GM12878 (cell line): ENCODE data around the gene VPS45. TPM values are rescaled to one million over a fixed set of nuclear protein-coding genes. Genes with fewer than 3 reads are reported as not detected.

Experiments used
- ATAC-seq: fragments of 200-7000 bp; cut with Tn5 transposase; 3 replicates; pipeline ENCODE4 v1.9.1; 2020; ENCODE audit warnings: mild to moderate bottlenecking, moderate library complexity
- BruUV-seq: library from RNA; stranded (reverse); fragments of 400-500 nt; replicated peaks from 2 replicates; lab custom pipeline; 2021; lab: Mats Ljungman, UMichigan
- CTCF ChIA-PET: fragments of 300-600 bp; sonication (Branson Sonifier 250); formaldehyde crosslinking; extraction: SDS; loops from one replicate; lab custom pipeline; 2021; ENCODE audit warnings: inconsistent platforms; lab: Yijun Ruan, JAX
- POLR2A ChIA-PET: fragments of 350-600 bp; formaldehyde crosslinking; extraction: SDS; loops from one replicate; lab custom pipeline; 2021; ENCODE audit warnings: inconsistent platforms; lab: Charles Lee
- RAD21 ChIA-PET: fragments of 300-600 bp; sonication (Branson Sonifier 250); formaldehyde crosslinking; loops from one replicate; lab custom pipeline; 2023; ENCODE audit warnings: antibody characterized with exemption; ENCODE audit not compliant: unreplicated experiment; lab: Charles Lee
- SMC1A ChIA-PET: fragments of 300-600 bp; sonication (Branson Sonifier 250); formaldehyde crosslinking; loops from one replicate; lab custom pipeline; 2023; ENCODE audit not compliant: unreplicated experiment, uncharacterized antibody; lab: Charles Lee
- DNase-seq: peaks from one replicate; pipeline ENCODE4 v3.0.0-alpha.2; 2011; ENCODE audit warnings: low read depth, low spot score
- FAIRE-seq: peaks from 3 replicates; lab custom pipeline; 2011; peaks lifted over from hg19 to GRCh38; lab: Jason Lieb, UNC
- H2AFZ ChIP-seq: 2 replicates; pipeline ENCODE4 v1.6.0; 2011; ENCODE audit warnings: low read depth, low read length, control low read depth; ENCODE audit not compliant: control insufficient read depth
- H3K27ac ChIP-seq: 2 replicates; pipeline ENCODE4 v1.5.1; 2011; ENCODE audit warnings: control low read depth; ENCODE audit not compliant: control insufficient read depth, insufficient read depth
- H3K27me3 ChIP-seq, 2 experiments: replicated peaks in 1 of 2; 2 replicates each; pipeline versions ENCODE4 v1.6.0 to v1.6.1; 2011; ENCODE audit warnings: low read length in 1 of 2; ENCODE audit not compliant: control insufficient read depth in 2 of 2, insufficient read depth in 2 of 2
- H3K36me3 ChIP-seq, 2 experiments: 2 replicates each; pipeline ENCODE4 v1.5.1; 2011; ENCODE audit warnings: low read length in 1 of 2; ENCODE audit not compliant: control insufficient read depth in 2 of 2, insufficient read depth in 2 of 2
- H3K4me1 ChIP-seq: 2 replicates; pipeline ENCODE4 v1.6.1; 2011; ENCODE audit warnings: mild to moderate bottlenecking, low read length, moderate library complexity, mixed read lengths; ENCODE audit not compliant: control insufficient read depth, insufficient read depth
- H3K4me2 ChIP-seq: 2 replicates; pipeline ENCODE4 v1.6.0; 2011; ENCODE audit warnings: control low read depth; ENCODE audit not compliant: control insufficient read depth, insufficient read depth
- H3K4me3 ChIP-seq: fragments of 200-600 bp; sonication (generic); 2 replicates; pipeline ENCODE4 v1.5.1; 2016
- H3K79me2 ChIP-seq: 2 replicates; pipeline ENCODE4 v1.6.0; 2011; ENCODE audit warnings: low read length; ENCODE audit not compliant: control insufficient read depth, insufficient read depth
- H3K9ac ChIP-seq: 2 replicates; pipeline ENCODE4 v1.8.0; 2011; ENCODE audit warnings: low read length, control low read depth, mixed read lengths; ENCODE audit not compliant: control insufficient read depth, insufficient read depth
- H3K9me3 ChIP-seq: replicated peaks from 3 replicates; pipeline ENCODE4 v1.5.1; 2011; ENCODE audit warnings: mild to moderate bottlenecking, low read length; ENCODE audit not compliant: control insufficient read depth, insufficient read depth
- H4K20me1 ChIP-seq: 2 replicates; pipeline ENCODE4 v1.6.0; 2011; ENCODE audit not compliant: control insufficient read depth, insufficient read depth
- ATF7 ChIP-seq: fragments of 450-650 bp; IDR thresholded peaks from 2 replicates; pipeline ENCODE4 v1.6.1; 2016; ENCODE audit warnings: low read depth, mild to moderate bottlenecking
- FOXK2 ChIP-seq: fragments of 450-650 bp; IDR thresholded peaks from 2 replicates; pipeline ENCODE4 v1.6.1; 2017; ENCODE audit warnings: mild to moderate bottlenecking, moderate library complexity
- IKZF1 ChIP-seq: fragments of 450-650 bp; conservative IDR thresholded peaks from 2 replicates; pipeline ENCODE4 v1.6.1; 2017; ENCODE audit warnings: antibody characterized with exemption, mild to moderate bottlenecking
- MTA2 ChIP-seq: fragments of 450-650 bp; IDR thresholded peaks from 2 replicates; pipeline ENCODE4 v1.6.1; 2016; ENCODE audit warnings: low read depth, mild to moderate bottlenecking, moderate library complexity
- MTA3 ChIP-seq: IDR thresholded peaks from 2 replicates; pipeline ENCODE4 v1.6.1; 2012; ENCODE audit warnings: low read length, inconsistent platforms, borderline replicate concordance
- NFYB ChIP-seq: IDR thresholded peaks from 2 replicates; pipeline ENCODE4 v1.6.1; 2011; ENCODE audit warnings: low read depth, mild to moderate bottlenecking, low read length, improper control_type of control experiment, moderate library complexity; ENCODE audit not compliant: insufficient read depth
- NR2F1 ChIP-seq: fragments of 450-650 bp; conservative IDR thresholded peaks from 2 replicates; pipeline ENCODE4 v1.6.1; 2017; ENCODE audit warnings: mild to moderate bottlenecking
- ZSCAN29 ChIP-seq: fragments of 450-650 bp; IDR thresholded peaks from 2 replicates; pipeline ENCODE4 v1.6.1; 2017; ENCODE audit warnings: mild to moderate bottlenecking, moderate library complexity
- WGBS: methylation state at CpG from one replicate; pipeline ENCODE4 v1.1.6; 2016; ENCODE audit warnings: low lambda C conversion rate; ENCODE audit not compliant: insufficient replicate concordance, insufficient coverage; ENCODE audit errors: missing lambda C conversion rate; 5-methylcytosine and 5-hydroxymethylcytosine counted together
- in situ Hi-C: fragments of 300-500 bp; cut with MboI; formaldehyde crosslinking; loops from 9 replicates; pipeline ENCODE4 v1.14.3; 2018; ENCODE audit warnings: mixed read lengths
- intact Hi-C: fragments of 100-400 bp; cut with micrococcal nuclease; formaldehyde crosslinking; loops from one replicate; pipeline ENCODE4 v1.14.2; 2022; ENCODE audit not compliant: unreplicated experiment
- polyA plus RNA-seq, 11 experiments: library from polyadenylated mRNA; depleted of rRNA in 4 of 11; unstranded in 6 of 11; stranded (reverse) in 5 of 11; fragments of >200 nt; fragmentation: Nextera tagmentation in 4 of 11; fragmentation: Illumina TruSeq in 1 of 11; extraction: Ambion mirVana in 4 of 11; extraction: Trizol in 1 of 11; gene quantifications; 1 replicate in 1 of 11; 2 replicates in 10 of 11; pipeline versions ENCODE4 v1.2.1 to v1.2.3, GENCODE V29; 2011 to 2016; ENCODE audit warnings: inconsistent platforms in 2 of 11, missing spikeins in 2 of 11, low read depth in 1 of 11
- total RNA-seq, 4 experiments: library from RNA; depleted of rRNA in 3 of 4; stranded (reverse); fragments of >200 nt in 3 of 4; fragmentation: Illumina TruSeq in 1 of 4; extraction: Trizol in 1 of 4; gene quantifications; 2 replicates each; pipeline versions ENCODE4 v1.2.1 to v1.2.3, GENCODE V29; 2013 to 2021
- TF ChIP-seq, protein P1 (sequence below): fragments of 450-650 bp; formaldehyde crosslinking; IDR thresholded peaks from 2 replicates; pipeline ENCODE4 v1.4.0; 2020; ENCODE audit warnings: mild to moderate bottlenecking, moderate library complexity
- TF ChIP-seq, protein P2 (sequence below): fragments of 450-650 bp; IDR thresholded peaks from 2 replicates; pipeline ENCODE4 v1.6.1; 2017; ENCODE audit warnings: mild to moderate bottlenecking, moderate library complexity
- TF ChIP-seq, protein P3 (sequence below): fragments of 450-650 bp; IDR thresholded peaks from 2 replicates; pipeline ENCODE4 v1.6.1; 2018; ENCODE audit warnings: mild to moderate bottlenecking, low read depth, moderate library complexity; ENCODE audit not compliant: partially characterized antibody

The VPS45 gene
- total and polyA plus RNA-seq, 10 of the 15 experiments (the other 5 are each of a cell fraction or from before 2014, with no cell fraction given), result 24.4 to 48.7 (median 34.5) TPM

DNA sequence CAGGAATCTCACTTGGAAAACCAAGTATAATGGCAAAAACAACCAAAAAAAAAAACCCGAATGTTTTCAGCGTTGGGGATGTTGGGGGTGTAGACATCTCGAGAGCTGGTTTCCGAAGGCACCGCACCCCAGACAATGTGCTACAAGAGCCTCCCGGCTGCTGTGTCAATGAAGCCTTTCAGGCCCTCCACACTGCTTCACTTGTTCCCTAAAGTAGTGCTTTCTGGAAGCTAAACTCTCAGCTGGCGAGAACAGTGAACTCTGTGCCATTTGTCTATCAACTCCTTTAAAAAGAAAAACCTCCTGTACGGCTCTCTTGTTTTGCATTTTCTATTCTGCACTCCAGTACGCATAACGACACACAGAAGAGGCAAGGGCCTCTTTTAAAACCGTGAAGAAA lies 114.7 kb downstream of the VPS45 start:
- BruUV-seq, result no TSS peak
- H3K4me2 ChIP-seq, result no peak overlapping the region
- H4K20me1 ChIP-seq, result no peaks in the 10 kb centered on the region
- DNase-seq (no peak), FAIRE-seq (no peak), ATAC-seq (no peak)
- no peaks in the 10 kb centered on the region for H3K27me3 ChIP-seq
- no peaks in the 10 kb centered on the region for H3K36me3 ChIP-seq
- in situ Hi-C loops (no loop called here), intact Hi-C loops (no loop called here)
- ChIA-PET POLR2A (interaction anchor here (0.6 kb wide), 1 partner anchor 57 kb away, joined by 3 read pairs; no protein-coding TSS in a partner anchor), SMC1A (interaction anchor here (1.0 to 1.3 kb wide), 2 partner anchors 105 to 220 kb away, joined by 3 read pairs; no protein-coding TSS in a partner anchor), RAD21 (no interaction called here), CTCF (interaction anchor here (1.1 kb wide), 1 partner anchor 131 kb away, joined by 3 read pairs; no protein-coding TSS in a partner anchor)
- no peak overlapping the region for H3K4me3 ChIP-seq
- H3K9me3 ChIP-seq, result no peaks in the 10 kb centered on the region
- WGBS, result 90% methylated on average over 11 of the region's 11 CpGs
- no peak overlapping the region for H3K9ac ChIP-seq
- no peak overlapping the region for H2AFZ ChIP-seq
- H3K79me2 ChIP-seq, result no peaks in the 10 kb centered on the region
- H3K27ac ChIP-seq, result no peak overlapping the region
- no peaks in the 10 kb centered on the region; the same call in 1 of the 2 replicates for H3K4me1 ChIP-seq
- TF ChIP-seq, protein P1, sequence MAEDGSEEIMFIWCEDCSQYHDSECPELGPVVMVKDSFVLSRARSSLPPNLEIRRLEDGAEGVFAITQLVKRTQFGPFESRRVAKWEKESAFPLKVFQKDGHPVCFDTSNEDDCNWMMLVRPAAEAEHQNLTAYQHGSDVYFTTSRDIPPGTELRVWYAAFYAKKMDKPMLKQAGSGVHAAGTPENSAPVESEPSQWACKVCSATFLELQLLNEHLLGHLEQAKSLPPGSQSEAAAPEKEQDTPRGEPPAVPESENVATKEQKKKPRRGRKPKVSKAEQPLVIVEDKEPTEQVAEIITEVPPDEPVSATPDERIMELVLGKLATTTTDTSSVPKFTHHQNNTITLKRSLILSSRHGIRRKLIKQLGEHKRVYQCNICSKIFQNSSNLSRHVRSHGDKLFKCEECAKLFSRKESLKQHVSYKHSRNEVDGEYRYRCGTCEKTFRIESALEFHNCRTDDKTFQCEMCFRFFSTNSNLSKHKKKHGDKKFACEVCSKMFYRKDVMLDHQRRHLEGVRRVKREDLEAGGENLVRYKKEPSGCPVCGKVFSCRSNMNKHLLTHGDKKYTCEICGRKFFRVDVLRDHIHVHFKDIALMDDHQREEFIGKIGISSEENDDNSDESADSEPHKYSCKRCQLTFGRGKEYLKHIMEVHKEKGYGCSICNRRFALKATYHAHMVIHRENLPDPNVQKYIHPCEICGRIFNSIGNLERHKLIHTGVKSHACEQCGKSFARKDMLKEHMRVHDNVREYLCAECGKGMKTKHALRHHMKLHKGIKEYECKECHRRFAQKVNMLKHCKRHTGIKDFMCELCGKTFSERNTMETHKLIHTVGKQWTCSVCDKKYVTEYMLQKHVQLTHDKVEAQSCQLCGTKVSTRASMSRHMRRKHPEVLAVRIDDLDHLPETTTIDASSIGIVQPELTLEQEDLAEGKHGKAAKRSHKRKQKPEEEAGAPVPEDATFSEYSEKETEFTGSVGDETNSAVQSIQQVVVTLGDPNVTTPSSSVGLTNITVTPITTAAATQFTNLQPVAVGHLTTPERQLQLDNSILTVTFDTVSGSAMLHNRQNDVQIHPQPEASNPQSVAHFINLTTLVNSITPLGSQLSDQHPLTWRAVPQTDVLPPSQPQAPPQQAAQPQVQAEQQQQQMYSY (CRISPR knock-in tag), result no peak
- TF ChIP-seq ZSCAN29 (no peak), MTA3 (no peak), MTA2 (no peak), NR2F1 (no peak), FOXK2 (no peak), ATF7 (no peak), IKZF1 (no peak), NFYB (no peak)
- TF ChIP-seq, protein P2, sequence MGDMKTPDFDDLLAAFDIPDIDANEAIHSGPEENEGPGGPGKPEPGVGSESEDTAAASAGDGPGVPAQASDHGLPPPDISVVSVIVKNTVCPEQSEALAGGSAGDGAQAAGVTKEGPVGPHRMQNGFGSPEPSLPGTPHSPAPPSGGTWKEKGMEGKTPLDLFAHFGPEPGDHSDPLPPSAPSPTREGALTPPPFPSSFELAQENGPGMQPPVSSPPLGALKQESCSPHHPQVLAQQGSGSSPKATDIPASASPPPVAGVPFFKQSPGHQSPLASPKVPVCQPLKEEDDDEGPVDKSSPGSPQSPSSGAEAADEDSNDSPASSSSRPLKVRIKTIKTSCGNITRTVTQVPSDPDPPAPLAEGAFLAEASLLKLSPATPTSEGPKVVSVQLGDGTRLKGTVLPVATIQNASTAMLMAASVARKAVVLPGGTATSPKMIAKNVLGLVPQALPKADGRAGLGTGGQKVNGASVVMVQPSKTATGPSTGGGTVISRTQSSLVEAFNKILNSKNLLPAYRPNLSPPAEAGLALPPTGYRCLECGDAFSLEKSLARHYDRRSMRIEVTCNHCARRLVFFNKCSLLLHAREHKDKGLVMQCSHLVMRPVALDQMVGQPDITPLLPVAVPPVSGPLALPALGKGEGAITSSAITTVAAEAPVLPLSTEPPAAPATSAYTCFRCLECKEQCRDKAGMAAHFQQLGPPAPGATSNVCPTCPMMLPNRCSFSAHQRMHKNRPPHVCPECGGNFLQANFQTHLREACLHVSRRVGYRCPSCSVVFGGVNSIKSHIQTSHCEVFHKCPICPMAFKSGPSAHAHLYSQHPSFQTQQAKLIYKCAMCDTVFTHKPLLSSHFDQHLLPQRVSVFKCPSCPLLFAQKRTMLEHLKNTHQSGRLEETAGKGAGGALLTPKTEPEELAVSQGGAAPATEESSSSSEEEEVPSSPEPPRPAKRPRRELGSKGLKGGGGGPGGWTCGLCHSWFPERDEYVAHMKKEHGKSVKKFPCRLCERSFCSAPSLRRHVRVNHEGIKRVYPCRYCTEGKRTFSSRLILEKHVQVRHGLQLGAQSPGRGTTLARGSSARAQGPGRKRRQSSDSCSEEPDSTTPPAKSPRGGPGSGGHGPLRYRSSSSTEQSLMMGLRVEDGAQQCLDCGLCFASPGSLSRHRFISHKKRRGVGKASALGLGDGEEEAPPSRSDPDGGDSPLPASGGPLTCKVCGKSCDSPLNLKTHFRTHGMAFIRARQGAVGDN, result no peak
- TF ChIP-seq, protein P3, sequence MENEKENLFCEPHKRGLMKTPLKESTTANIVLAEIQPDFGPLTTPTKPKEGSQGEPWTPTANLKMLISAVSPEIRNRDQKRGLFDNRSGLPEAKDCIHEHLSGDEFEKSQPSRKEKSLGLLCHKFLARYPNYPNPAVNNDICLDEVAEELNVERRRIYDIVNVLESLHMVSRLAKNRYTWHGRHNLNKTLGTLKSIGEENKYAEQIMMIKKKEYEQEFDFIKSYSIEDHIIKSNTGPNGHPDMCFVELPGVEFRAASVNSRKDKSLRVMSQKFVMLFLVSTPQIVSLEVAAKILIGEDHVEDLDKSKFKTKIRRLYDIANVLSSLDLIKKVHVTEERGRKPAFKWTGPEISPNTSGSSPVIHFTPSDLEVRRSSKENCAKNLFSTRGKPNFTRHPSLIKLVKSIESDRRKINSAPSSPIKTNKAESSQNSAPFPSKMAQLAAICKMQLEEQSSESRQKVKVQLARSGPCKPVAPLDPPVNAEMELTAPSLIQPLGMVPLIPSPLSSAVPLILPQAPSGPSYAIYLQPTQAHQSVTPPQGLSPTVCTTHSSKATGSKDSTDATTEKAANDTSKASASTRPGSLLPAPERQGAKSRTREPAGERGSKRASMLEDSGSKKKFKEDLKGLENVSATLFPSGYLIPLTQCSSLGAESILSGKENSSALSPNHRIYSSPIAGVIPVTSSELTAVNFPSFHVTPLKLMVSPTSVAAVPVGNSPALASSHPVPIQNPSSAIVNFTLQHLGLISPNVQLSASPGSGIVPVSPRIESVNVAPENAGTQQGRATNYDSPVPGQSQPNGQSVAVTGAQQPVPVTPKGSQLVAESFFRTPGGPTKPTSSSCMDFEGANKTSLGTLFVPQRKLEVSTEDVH, result no peak
